Epithelial cell of prostate (primary cell): ENCODE results near the gene GSTCD.
"Not testable (repeated sequence)": the region's sequence is repeated elsewhere in the genome, so short reads cannot be mapped to it uniquely, and the experiment has no call there.

ENCODE experiments used
- DNase-seq: peaks from one replicate; pipeline ENCODE4 v3.0.0-alpha.2; 2011; ENCODE audit warnings: low read depth, low spot score
- H3K27ac ChIP-seq: fragments of 450-650 bp; 2 replicates; pipeline ENCODE4 v1.5.1; 2017; ENCODE audit warnings: mild to moderate bottlenecking

GSTCD gene, protein sequence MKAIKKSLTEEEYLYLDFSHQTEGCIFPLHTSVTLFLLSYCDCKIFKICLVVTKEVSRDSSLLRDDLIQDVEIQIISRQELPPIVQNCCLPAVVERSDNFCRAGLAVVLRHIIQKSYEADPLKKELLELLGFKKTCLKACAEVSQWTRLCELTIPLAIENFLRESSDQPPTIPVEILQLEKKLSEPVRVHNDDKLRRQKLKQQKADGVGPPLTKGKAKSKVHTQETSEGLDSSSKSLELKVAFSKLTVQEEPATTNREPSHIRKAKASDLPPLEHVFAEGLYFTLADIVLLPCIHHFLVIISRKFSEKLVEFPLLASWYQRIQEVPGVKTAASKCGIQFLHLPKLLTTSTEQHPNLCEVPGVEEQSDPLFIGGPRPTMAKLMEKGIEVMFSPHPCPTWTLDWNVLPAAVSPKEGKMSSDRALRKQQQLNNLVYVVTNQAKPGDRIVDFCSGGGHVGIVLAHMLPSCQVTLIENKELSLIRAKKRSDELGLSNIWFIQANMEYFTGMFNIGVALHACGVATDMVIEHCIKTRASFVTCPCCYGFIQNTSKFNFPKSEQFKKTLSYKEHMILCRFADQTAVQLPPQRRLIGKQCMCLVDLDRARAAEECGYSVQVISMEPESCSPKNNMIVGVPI

GRCh38 chr4:105708181-105709080 lies at the start of gene GSTCD, which contains the start of gene INTS12:
Gene GSTCD, plus strand, starts transcription at chr4:105708784. Its CDS starts 8,830 bp downstream, at chr4:105717614.
Gene INTS12, minus strand, starts transcription at chr4:105708689. Its CDS starts 8,684 bp downstream, at chr4:105700005.
- peak; percentile 74 for DNase-seq
- peak within 1 kb of the TSS; percentile 68 for H3K27ac ChIP-seq

DNA sequence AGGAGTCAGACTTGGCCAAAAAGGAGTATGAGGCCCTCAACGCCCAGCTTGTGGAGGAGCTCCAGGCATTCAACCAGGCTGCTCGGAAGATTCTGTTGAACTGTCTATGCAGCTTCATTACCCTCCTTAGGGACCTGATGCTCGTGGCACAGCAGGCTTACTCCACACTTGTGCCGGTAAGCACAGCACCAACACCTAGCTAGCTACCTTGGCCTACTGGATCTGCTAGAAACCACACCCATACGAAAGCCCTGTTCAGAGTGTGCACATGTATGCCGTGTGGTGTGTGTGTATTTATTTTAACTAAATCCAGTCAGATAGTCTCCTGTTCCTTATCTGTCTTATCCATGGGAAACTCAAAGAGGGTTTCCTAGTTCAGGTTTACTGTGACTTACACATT lies 49.4 kb upstream of the GSTCD start:
- DNase-seq = no peak
- H3K27ac ChIP-seq = no peak overlapping the region

- DNase-seq = no peak
- H3K27ac ChIP-seq = no peak overlapping the region
These were observed 47.6 kb upstream of the GSTCD start for GRCh38 chr4:105661028-105661427.

DNA sequence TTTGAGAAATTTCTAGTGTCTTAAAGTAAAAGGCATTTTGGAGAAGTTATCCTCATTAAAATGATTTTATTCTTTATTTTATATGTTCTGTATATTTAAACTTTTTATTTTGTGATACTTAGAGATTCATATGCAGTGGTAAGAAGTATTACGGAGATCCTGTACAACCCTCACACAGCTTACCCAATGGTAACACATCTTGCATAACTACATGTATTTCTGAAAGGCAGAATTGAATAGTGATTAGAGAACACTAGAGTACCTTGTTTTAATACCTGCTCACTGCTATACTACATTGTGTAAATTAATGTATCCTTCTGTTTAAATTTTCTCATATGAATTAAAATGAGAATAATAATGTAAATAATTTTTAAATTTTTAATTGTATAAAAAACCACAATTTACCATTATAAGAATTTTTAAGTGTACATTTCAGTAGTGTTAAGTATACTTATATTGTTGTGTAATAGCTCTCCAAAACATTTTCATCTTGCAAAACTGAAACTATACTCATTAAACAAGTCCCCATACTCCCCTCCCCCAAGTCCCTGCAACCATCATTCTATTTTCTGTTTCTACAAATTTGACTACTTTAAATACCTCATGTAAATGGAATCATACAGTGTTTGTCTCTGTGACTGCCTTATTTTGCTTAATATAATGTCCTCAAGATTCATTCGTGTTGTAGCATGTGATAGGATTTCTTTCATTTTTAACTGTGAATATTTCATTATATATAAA lies 45.5 kb upstream of the GSTCD start:
- DNase-seq = no peak
- H3K27ac ChIP-seq = no peak overlapping the region

DNA sequence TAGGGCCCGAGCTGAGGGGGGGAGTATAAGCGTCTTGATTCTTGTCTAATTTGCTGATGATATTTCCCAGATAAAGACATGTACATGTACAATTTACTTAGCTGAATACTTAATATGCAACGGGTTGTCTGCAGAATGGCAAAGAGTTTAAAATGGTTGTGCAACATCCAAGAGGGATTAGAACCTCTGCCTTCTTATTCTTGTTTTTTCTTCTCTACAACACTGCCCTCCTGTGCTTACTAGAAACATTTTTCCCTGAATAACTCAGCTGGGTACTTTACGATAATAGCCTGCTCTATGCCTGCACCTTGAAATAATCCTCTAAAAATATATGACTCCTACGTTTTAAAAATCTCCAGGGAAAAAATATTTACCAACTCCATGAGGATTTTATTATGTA lies 41.9 kb upstream of the GSTCD start:
- DNase-seq = no peak

DNA sequence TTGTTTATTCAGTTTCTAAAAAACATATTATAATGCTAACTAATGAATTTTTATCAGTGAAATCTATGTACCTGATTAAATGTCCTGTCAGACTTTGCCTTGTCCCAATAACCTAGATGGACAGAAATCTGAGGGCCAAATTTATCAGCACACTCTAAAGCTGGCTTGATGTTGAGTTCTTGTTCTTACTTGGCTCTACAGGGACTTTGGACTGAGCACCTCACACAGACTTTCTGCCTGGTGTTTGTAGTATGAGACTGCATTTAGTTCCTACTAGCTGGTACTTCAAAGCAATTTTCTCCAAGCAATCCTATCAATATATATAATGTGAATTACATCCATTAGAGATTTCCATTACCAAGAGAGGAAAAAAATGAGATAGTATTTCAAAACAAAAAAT lies 37.9 kb upstream of the GSTCD start:
- no peak for DNase-seq
- no peak overlapping the region for H3K27ac ChIP-seq

More for the DNA sequence above, 41.9 kb upstream of the GSTCD start:
- no peak overlapping the region for H3K27ac ChIP-seq

DNA sequence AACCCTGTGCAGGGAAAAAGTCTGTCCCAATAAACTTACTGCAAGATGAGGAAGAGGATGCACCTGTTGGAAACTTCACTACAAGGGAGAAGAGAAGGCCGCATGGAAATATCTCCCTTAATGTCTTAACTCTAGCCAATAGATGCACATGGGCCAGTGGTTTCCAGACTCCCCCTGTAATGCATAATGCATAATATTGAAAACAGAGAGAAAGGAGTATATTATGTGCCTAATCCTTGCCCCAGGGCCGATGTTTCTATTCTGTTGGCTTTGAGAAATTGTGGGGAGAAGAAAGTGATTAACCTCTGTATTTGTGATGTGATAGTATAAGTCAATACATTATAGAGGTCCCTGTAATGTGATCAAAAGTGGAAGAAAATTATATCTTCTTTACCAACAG lies 37.3 kb upstream of the GSTCD start:
- H3K27ac ChIP-seq = no peak overlapping the region
- no peak for DNase-seq

DNA sequence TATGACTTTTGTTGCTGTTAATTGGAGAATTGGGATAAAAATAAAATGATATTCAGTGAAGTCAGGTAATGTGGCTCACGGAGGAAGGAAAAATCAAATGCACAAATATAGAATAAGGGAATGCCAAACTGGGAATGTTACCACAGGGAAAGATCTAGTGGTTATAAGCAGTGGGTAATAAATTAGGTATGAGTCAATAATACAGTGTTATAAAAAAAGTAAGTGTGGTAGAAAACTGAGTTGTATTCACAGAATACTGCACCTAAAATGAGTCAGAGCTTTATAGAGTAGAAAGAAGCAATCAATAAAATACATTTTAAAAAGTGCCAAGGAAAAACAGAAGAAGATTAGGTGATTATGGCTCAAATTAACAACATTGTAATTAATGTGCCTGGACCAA lies 34.6 kb upstream of the GSTCD start:
- DNase-seq = no peak
- H3K27ac ChIP-seq = no peak overlapping the region

DNA sequence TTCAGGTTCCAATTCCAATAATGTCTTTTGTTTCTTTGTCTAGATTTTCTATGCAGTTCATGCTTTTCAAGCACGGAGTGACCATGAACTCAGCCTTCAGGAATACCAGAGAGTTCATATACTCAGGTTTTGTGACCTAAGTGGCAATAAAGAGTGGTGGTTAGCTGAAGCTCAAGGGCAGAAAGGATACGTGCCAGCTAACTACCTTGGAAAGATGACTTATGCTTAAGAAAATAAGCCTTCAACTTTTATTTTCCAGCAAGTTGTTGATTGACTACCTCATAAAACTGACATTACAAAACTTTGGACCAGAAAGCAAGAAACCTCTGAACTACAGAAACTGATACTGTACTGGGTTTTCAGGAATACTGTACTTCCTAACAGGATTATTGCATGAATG lies 30.9 kb upstream of the GSTCD start:
- DNase-seq = no peak
- H3K27ac ChIP-seq = no peak overlapping the region

DNA sequence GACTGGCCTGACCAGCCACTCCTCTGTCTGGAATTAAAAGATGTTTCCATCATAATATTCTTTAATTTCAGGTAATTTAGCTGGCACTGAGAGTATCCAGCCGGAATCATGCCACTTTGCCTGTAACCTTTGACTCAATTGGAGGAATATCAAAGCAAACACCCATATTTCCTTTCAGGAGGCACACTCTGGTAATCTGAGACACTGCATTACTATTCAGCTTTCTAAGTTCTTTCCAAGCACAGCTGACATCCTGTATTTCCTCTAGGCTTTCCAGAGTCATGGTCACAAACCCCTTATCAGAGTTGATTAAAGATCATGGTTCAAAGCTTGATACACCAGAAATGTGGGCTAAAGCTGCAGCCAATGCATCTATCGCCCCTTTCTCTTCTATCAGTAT lies 29.4 kb upstream of the GSTCD start:
- DNase-seq = no peak
- H3K27ac ChIP-seq = no peak overlapping the region

DNA sequence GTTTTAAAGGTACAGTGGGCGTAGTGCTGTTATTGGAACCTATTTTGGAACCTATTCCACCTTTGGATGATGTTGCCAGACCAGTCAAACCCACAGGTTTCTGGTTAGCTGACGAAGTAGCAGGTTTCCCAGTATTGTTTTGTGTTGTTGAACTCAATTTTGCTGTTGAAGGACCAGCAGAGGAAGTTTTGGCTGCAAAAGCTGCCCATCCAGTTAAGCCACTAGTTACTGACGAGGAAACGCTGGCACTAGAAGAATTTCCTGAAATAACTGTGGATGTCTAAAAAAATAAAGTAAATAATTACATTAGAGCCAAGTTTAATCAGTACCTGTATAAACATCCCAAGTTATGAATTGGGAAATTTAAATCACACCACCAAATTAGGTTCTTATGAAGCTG lies 25.5 kb upstream of the GSTCD start:
- peak overlapping the region; percentile 12 for H3K27ac ChIP-seq
- peak; percentile 55 for DNase-seq

GRCh38 chr4:105686571-105686970 lies 22.0 kb upstream of the GSTCD start:
- no peak overlapping the region for H3K27ac ChIP-seq

DNA sequence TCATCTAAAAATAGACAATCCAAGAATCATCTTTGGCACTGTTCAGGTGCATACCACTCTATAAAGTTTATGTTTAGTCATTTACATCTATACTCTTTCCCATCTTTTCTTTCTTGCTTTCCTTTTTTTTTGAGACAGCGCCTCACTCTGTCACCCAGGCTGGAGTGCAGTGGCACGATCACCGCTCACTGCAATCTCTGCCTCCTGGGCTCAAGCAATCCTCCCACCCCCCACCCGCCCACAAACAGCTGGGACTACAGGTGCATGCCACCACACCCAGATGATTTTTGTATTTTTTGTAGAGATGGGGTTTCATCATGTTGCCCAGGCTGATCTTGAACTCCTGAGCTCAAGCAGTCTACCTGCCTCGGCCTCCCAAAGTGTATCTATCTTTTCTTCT lies 13.8 kb upstream of the GSTCD start:
- DNase-seq, H3K27ac ChIP-seq: not testable (repeated sequence)

More at GRCh38 chr4:105686571-105686970, 22.0 kb upstream of the GSTCD start:
- DNase-seq = no peak

DNA sequence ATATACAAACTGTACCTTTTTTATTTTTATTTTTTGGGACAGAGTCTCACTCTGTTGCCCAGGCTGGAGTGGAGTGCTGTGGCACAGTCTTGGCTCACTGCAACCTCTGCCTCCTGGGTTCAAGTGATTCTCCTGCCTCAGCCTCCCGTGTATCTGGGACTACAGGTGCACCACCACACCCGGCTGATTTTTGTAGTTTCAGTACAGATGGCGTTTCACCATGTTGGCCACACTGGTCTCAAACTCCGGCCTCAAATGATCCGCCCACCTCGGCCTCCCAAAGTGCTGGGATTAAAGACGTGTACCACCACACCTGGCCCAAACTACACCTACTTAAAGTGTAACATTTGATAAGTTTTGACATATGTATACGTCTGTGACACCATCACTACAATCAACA lies 12.8 kb upstream of the GSTCD start:
- DNase-seq, H3K27ac ChIP-seq: not testable (repeated sequence)

GRCh38 chr4:105698607-105699006 lies 10.0 kb upstream of the GSTCD start:
- H3K27ac ChIP-seq = no peak overlapping the region
- no peak for DNase-seq

- DNase-seq = no peak
- peak overlapping the region; percentile 68 for H3K27ac ChIP-seq
These were observed 803 bp upstream of the GSTCD start for GRCh38 chr4:105707782-105708180.

GRCh38 chr4:105709081-105709450 lies 482 bp downstream of the GSTCD start:
- H3K27ac ChIP-seq = peak overlapping the region; percentile 68
- no peak for DNase-seq

DNA sequence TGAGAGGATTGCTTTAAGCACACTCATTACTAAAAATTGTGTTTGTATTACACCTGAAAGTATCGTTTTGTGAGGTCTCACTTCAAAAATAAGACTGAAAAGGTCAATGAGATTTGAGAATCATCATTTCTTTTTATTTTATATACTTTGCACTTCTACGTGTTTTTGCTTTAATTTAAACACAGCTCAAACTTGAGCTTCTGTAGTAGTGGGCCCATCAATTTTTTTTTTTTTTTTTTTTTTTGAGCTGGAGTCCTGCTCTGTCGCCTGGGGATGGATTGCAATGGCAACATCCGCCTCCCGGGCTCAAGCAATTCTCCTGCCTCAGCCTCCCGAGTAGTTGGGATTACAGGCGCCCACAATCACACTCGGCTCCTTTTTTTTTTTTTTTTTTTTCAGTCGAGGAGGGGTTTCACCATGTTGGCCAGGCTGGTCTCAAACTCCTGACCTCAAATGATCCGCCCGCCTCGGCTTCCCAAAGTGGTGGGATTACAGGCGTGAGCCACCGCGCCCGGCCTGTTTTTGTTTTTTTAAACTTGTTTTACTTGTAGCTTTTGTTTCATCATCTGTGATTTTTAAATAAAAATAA lies 1.5 kb downstream of the GSTCD start:
- H3K27ac ChIP-seq = no peak overlapping the region

GRCh38 chr4:105710678-105711077 lies 2.1 kb downstream of the GSTCD start:
- no peak overlapping the region for H3K27ac ChIP-seq
- DNase-seq = no peak

More for the DNA sequence above, 1.5 kb downstream of the GSTCD start:
- no peak for DNase-seq

- no peak for DNase-seq
- no peak overlapping the region for H3K27ac ChIP-seq
These were observed 4.2 kb downstream of the GSTCD start for GRCh38 chr4:105712766-105713165.
